Spleen (tissue), 7 donors: ENCODE data around the gene INTS3.

Experiments
- POLR2A ChIP-seq, 3 donors: fragments of 450-650 bp; IDR thresholded peaks; one replicate each; pipeline ENCODE4 v1.5.1; 2017; ENCODE audit warnings: antibody characterized with exemption in 3 of 3, mild to moderate bottlenecking in 1 of 3
- POLR2AphosphoS5 ChIP-seq, 3 donors: sonication (generic); formaldehyde crosslinking; IDR thresholded peaks; one replicate each; pipeline ENCODE4 v1.5.1; 2017; ENCODE audit warnings: antibody characterized with exemption in 3 of 3
- TF ChIP-seq, protein P1 (sequence below), 11 experiments: fragments of 200-600 bp in 7 of 11; fragments of 450-650 bp in 4 of 11; sonication (generic) in 4 of 11; IDR thresholded peaks in 8 of 11; conservative IDR thresholded peaks in 3 of 11; 1 replicate in 7 of 11; 2 replicates in 4 of 11; pipeline versions ENCODE4 v1.4.0 to v1.8.0; 2016 to 2021; ENCODE audit warnings: antibody characterized with exemption in 11 of 11, inconsistent platforms in 4 of 11, mild to moderate bottlenecking in 1 of 11
- donor health status: DM: no; HTN: no; CAD: no; lungs with moderate emphysema.
- donor health status: DM: no; HTN: no; CAD: no.
- donor health status: DM: no; HTN: no; CAD: no.

DNA sequence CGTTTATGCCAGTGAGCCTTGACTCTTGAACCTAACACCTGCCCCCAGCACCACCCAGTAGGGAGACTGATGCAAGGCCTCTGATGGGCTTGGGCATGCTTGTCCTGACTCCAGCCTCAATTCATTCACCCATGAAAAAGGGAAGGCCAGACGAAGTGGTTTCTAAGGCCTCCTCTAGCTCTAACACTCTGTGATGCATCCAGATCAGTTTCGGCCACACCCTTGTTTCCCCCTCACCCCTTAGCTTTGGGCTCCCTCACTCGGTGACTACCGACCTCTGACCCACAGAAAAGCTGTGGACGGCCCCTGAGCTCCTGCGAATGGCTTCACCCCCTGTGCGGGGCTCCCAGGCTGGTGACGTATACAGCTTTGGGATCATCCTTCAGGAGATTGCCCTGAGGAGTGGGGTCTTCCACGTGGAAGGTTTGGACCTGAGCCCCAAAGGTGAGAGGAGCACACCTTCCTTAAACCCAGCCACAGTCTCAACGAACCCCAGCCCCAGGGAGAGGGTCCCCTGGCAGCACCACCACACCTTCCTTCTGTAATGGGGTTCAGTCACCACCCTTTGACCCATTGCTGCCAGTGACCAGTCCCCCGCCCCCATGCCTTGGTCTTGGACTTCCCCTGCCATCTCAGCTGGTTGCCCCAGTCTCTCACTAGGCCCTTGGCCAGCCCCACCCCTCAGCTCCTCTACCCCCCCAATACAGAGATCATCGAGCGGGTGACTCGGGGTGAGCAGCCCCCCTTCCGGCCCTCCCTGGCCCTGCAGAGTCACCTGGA is 40.3 kb upstream of the INTS3 start:
- TF ChIP-seq POLR2AphosphoS5 (IDR thresholded peaks at IDR 0.05) (no peak), POLR2A (IDR thresholded peaks at IDR 0.05) (no peak)
- TF ChIP-seq, protein P1, sequence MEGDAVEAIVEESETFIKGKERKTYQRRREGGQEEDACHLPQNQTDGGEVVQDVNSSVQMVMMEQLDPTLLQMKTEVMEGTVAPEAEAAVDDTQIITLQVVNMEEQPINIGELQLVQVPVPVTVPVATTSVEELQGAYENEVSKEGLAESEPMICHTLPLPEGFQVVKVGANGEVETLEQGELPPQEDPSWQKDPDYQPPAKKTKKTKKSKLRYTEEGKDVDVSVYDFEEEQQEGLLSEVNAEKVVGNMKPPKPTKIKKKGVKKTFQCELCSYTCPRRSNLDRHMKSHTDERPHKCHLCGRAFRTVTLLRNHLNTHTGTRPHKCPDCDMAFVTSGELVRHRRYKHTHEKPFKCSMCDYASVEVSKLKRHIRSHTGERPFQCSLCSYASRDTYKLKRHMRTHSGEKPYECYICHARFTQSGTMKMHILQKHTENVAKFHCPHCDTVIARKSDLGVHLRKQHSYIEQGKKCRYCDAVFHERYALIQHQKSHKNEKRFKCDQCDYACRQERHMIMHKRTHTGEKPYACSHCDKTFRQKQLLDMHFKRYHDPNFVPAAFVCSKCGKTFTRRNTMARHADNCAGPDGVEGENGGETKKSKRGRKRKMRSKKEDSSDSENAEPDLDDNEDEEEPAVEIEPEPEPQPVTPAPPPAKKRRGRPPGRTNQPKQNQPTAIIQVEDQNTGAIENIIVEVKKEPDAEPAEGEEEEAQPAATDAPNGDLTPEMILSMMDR (IDR thresholded peaks at IDR 0.05 in 8 of 11, conservative IDR thresholded peaks at IDR 0.05 in 3 of 11): no peak
